ENCODE data around the gene C1QL4.
"Not testable (repeated sequence)": the region's sequence is repeated elsewhere in the genome, so short reads cannot be mapped to it uniquely, and the experiment has no call there.

Gene C1QL4

DNA sequence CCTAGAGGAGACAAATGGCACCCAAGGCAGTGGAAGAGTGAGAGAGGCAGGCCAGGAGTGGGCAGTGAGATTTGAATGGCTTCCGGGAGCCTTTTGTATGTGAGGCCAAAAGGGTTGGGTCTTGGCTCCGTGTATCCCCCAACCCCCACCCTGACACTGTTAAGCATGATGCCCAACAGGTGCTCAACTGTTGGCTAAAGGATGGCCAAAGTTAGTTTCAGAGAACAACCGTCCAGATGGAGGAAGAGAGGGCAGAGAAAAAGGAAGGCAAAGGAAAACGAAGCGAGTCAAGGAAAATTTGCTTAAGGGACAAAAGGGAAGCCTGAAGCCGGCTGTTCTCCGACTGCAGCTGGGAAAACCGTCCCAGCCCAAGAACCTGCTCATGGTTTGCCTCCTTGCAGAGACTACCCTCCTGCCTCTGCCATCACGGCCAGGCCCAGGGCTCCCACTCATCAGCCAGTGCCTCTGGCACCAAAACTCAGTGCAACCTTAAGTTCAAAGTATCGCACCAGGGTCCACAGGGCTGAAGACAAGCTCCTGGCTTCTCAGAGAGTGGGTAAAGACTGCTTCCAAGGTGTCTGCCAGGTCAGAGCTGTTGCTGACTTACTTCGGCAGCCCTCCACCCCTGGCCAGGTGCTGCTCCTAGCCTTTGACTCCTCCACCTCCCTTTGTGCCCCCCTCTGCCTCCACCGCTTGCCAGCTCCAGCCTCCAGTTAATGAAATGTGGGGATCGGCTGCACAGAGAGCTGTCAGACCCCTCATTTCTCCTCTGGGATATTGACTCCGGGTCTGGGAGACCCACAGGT, 4.2 kb upstream of the C1QL4 start:
- H3K27me3 ChIP-seq (ENCODE audit: control insufficient read depth, insufficient read depth, low read length): peaks cover 88% of the 10 kb centered on the region
- no peaks in the 10 kb centered on the region for H3K9me3 ChIP-seq (ENCODE audit: control insufficient read depth, insufficient read depth, low read length)
- H3K4me1 ChIP-seq (ENCODE audit: control insufficient read depth, insufficient read depth, low read length): peaks cover 12% of the 10 kb centered on the region
- WGBS (ENCODE audit: insufficient coverage, insufficient read length): no CpG with 5 or more reads among the region's 14 CpGs
- no peaks in the 10 kb centered on the region; the same call in 1 of the 2 replicates for H3K36me3 ChIP-seq (ENCODE audit: control insufficient read depth, insufficient read depth, low read length)
- H3K27ac ChIP-seq (ENCODE audit: low read length): no peak overlapping the region
- H3K4me3 ChIP-seq (ENCODE audit: low read length): peak overlapping the region; percentile 61; the same call in 1 of the 2 replicates
- no peak for DNase-seq (ENCODE audit: low read depth, low spot score)

- no CpG with 5 or more reads among the region's 6 CpGs for WGBS (ENCODE audit: insufficient coverage, insufficient read length)
- no peak for DNase-seq (ENCODE audit: low read depth, low spot score)
- no peaks in the 10 kb centered on the region; the same call in 1 of the 2 replicates for H3K36me3 ChIP-seq (ENCODE audit: control insufficient read depth, insufficient read depth, low read length)
- no peak overlapping the region for H3K27ac ChIP-seq (ENCODE audit: low read length)
- no peaks in the 10 kb centered on the region for H3K9me3 ChIP-seq (ENCODE audit: control insufficient read depth, insufficient read depth, low read length)
- H3K4me1 ChIP-seq (ENCODE audit: control insufficient read depth, insufficient read depth, low read length): peaks cover 12% of the 10 kb centered on the region
- peaks cover 88% of the 10 kb centered on the region for H3K27me3 ChIP-seq (ENCODE audit: control insufficient read depth, insufficient read depth, low read length)
- H3K4me3 ChIP-seq (ENCODE audit: low read length): no peak overlapping the region
Observed at GRCh38 chr12:49340095-49340870, 3.3 kb upstream of the C1QL4 start.

GRCh38 chr12:49339464-49339861, 2.5 kb upstream of the C1QL4 start:
- H3K9me3 ChIP-seq (ENCODE audit: control insufficient read depth, insufficient read depth, low read length): no peaks in the 10 kb centered on the region
- DNase-seq (ENCODE audit: low read depth, low spot score): no peak
- H3K27me3 ChIP-seq (ENCODE audit: control insufficient read depth, insufficient read depth, low read length): peaks cover 89% of the 10 kb centered on the region
- no peaks in the 10 kb centered on the region; the same call in 1 of the 2 replicates for H3K36me3 ChIP-seq (ENCODE audit: control insufficient read depth, insufficient read depth, low read length)
- WGBS (ENCODE audit: insufficient coverage, insufficient read length): no CpG with 5 or more reads among the region's 5 CpGs
- H3K4me3 ChIP-seq (ENCODE audit: low read length): no peak overlapping the region
- H3K27ac ChIP-seq (ENCODE audit: low read length): no peak overlapping the region
- H3K4me1 ChIP-seq (ENCODE audit: control insufficient read depth, insufficient read depth, low read length): peaks cover 12% of the 10 kb centered on the region

DNA sequence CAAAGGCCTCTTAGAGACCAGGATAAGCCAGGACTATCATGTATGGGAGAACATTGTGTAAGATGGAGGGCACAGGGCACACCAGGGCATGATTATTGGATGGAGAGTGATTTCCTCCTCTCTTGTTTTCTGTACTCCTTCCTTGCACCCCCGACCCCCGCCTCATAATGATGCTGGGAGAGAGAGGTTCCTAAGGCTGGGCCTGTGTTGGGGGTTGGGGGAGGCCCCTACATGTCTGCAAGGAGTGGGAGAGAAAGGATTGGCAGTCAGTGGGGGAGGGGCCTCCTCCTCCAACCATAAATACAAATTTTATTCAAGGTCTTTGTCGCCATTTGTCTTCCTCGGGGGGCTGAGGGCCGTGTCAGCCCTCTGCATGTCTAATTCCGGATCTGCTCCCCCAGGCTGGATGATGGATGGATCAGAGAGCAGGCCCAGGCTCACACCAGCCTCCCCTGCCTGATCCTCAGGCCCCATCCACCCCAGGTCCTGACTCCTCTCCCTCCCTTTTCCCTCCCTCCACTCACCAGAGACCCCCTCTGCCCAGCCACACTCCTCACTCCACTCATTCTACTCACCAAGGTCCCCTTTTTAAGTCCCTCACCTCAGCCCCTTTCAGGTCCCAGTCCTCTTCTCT, 2.0 kb upstream of the C1QL4 start:
- H3K27me3 ChIP-seq (ENCODE audit: control insufficient read depth, insufficient read depth, low read length): peaks cover 89% of the 10 kb centered on the region
- H3K4me3 ChIP-seq (ENCODE audit: low read length): no peak overlapping the region
- H3K36me3 ChIP-seq (ENCODE audit: control insufficient read depth, insufficient read depth, low read length): no peaks in the 10 kb centered on the region; the same call in 1 of the 2 replicates
- DNase-seq (ENCODE audit: low read depth, low spot score): no peak
- H3K9me3 ChIP-seq (ENCODE audit: control insufficient read depth, insufficient read depth, low read length): no peaks in the 10 kb centered on the region
- WGBS (ENCODE audit: insufficient coverage, insufficient read length): no CpG with 5 or more reads among the region's 6 CpGs
- H3K27ac ChIP-seq (ENCODE audit: low read length): no peak overlapping the region
- H3K4me1 ChIP-seq (ENCODE audit: control insufficient read depth, insufficient read depth, low read length): peaks cover 12% of the 10 kb centered on the region

GRCh38 chr12:49335955-49336644, 888 bp downstream of the C1QL4 start:
- Histone ChIP-seq H3K27me3 (ENCODE audit: control insufficient read depth, insufficient read depth, low read length) (peaks cover 90% of the 10 kb centered on the region), H3K9me3 (ENCODE audit: control insufficient read depth, insufficient read depth, low read length) (no peaks in the 10 kb centered on the region), H3K4me3 (ENCODE audit: low read length) (peak overlapping the region; percentile 31; the same call in 1 of the 2 replicates), H3K36me3 (ENCODE audit: control insufficient read depth, insufficient read depth, low read length) (no peaks in the 10 kb centered on the region; the same call in 1 of the 2 replicates), H3K4me1 (ENCODE audit: control insufficient read depth, insufficient read depth, low read length) (peaks cover 6% of the 10 kb centered on the region), H3K27ac (ENCODE audit: low read length) (no peak overlapping the region)
- no CpG with 5 or more reads among the region's 72 CpGs for WGBS (ENCODE audit: insufficient coverage, insufficient read length)
- DNase-seq (ENCODE audit: low read depth, low spot score): no peak

DNA sequence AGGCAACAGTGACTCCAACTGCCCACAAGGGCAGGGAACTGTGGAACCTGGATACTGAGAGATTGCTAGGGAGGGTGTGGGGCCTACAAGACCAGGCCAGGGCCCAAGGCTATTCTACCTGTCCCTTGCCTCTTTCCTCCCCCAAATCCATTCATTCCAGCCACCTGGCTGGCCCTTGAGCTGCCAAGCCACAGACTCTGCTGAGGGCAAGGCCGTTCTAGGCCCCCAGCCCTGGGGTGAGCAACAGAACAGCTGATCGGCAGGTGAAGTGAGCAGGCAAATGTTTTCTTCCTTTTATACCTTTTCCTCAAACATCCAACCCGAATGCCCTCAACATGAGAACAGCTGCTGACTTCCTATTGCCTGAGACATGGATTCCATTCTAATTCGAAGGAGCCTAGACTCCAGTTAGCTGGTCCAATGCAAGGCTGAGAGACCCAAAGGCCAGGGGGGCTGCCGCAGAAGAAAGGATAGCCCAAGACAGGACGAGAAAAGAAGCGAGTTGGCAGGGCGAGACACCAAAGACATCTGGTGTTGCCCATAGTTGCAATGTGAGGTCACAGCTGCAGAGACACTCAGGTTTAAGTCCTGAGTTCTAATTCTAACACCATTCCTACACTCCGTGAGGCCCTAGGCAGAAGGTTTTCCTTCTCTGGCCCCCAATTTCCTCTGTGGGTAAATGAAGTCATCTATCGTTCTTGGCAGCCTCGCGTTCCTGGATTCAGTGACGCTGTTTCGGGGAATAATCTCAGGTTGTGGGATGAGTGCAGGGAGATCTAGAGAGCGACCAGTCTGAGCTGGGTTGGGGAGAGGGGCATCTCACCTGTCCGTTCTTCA, 1.7 kb downstream of the C1QL4 start:
- WGBS (ENCODE audit: insufficient coverage, insufficient read length): no CpG with 5 or more reads among the region's 16 CpGs
- Histone ChIP-seq H3K4me1 (ENCODE audit: control insufficient read depth, insufficient read depth, low read length) (peaks cover 6% of the 10 kb centered on the region), H3K27me3 (ENCODE audit: control insufficient read depth, insufficient read depth, low read length) (peaks cover 83% of the 10 kb centered on the region), H3K9me3 (ENCODE audit: control insufficient read depth, insufficient read depth, low read length) (no peaks in the 10 kb centered on the region), H3K36me3 (ENCODE audit: control insufficient read depth, insufficient read depth, low read length) (peaks cover 4% of the 10 kb centered on the region), H3K4me3 (ENCODE audit: low read length) (no peak overlapping the region), H3K27ac (ENCODE audit: low read length) (no peak overlapping the region)
- DNase-seq (ENCODE audit: low read depth, low spot score): no peak

- Histone ChIP-seq H3K4me1 (ENCODE audit: control insufficient read depth, insufficient read depth, low read length) (peaks cover 6% of the 10 kb centered on the region), H3K9me3 (ENCODE audit: control insufficient read depth, insufficient read depth, low read length) (no peaks in the 10 kb centered on the region), H3K36me3 (ENCODE audit: control insufficient read depth, insufficient read depth, low read length) (peaks cover 7% of the 10 kb centered on the region), H3K4me3 (ENCODE audit: low read length) (no peak overlapping the region), H3K27ac (ENCODE audit: low read length) (no peak overlapping the region), H3K27me3 (ENCODE audit: control insufficient read depth, insufficient read depth, low read length) (peaks cover 76% of the 10 kb centered on the region)
- DNase-seq (ENCODE audit: low read depth, low spot score): no peak
- WGBS (ENCODE audit: insufficient coverage, insufficient read length): 100% methylated on average over 3 of the region's 12 CpGs
Observed at GRCh38 chr12:49334681-49335080, 2.3 kb downstream of the C1QL4 start.

GRCh38 chr12:49334226-49334625, 2.8 kb downstream of the C1QL4 start:
- H3K4me3 ChIP-seq (ENCODE audit: low read length): no peak overlapping the region
- H3K36me3 ChIP-seq (ENCODE audit: control insufficient read depth, insufficient read depth, low read length): peaks cover 10% of the 10 kb centered on the region
- no CpG with 5 or more reads among the region's 19 CpGs for WGBS (ENCODE audit: insufficient coverage, insufficient read length)
- peaks cover 72% of the 10 kb centered on the region for H3K27me3 ChIP-seq (ENCODE audit: control insufficient read depth, insufficient read depth, low read length)
- no peaks in the 10 kb centered on the region for H3K9me3 ChIP-seq (ENCODE audit: control insufficient read depth, insufficient read depth, low read length)
- H3K4me1 ChIP-seq (ENCODE audit: control insufficient read depth, insufficient read depth, low read length): peaks cover 6% of the 10 kb centered on the region
- no peak for DNase-seq (ENCODE audit: low read depth, low spot score)
- no peak overlapping the region for H3K27ac ChIP-seq (ENCODE audit: low read length)

- not testable (repeated sequence) for H3K4me3 ChIP-seq (ENCODE audit: low read length); H3K27ac ChIP-seq (ENCODE audit: low read length); DNase-seq (ENCODE audit: low read depth, low spot score); H3K4me1 ChIP-seq (ENCODE audit: control insufficient read depth, insufficient read depth, low read length); H3K9me3 ChIP-seq (ENCODE audit: control insufficient read depth, insufficient read depth, low read length)
- Histone ChIP-seq H3K36me3 (ENCODE audit: control insufficient read depth, insufficient read depth, low read length) (peaks cover 15% of the 10 kb centered on the region), H3K27me3 (ENCODE audit: control insufficient read depth, insufficient read depth, low read length) (peaks cover 67% of the 10 kb centered on the region)
- no CpG with 5 or more reads among the region's 21 CpGs for WGBS (ENCODE audit: insufficient coverage, insufficient read length)
Observed at GRCh38 chr12:49333778-49334177, 3.2 kb downstream of the C1QL4 start.

Data from iPS DF 6.9 (cell line).